A375 (cell line): Measurements from ENCODE around the gene TMEM200A. TPM values are rescaled to one million over a fixed set of nuclear protein-coding genes. Genes with fewer than 3 reads are reported as not detected.

Source experiments
- total RNA-seq: library from RNA; depleted of rRNA; stranded (reverse); fragments of >200 nt; shearing (Covaris generic); gene quantifications from 2 replicates; pipeline ENCODE4 v1.2.3, GENCODE V29; 2014; rRNA removed

Gene TMEM200A
- total RNA-seq, result 0.75 and 1.1 TPM in 2 replicates

DNA sequence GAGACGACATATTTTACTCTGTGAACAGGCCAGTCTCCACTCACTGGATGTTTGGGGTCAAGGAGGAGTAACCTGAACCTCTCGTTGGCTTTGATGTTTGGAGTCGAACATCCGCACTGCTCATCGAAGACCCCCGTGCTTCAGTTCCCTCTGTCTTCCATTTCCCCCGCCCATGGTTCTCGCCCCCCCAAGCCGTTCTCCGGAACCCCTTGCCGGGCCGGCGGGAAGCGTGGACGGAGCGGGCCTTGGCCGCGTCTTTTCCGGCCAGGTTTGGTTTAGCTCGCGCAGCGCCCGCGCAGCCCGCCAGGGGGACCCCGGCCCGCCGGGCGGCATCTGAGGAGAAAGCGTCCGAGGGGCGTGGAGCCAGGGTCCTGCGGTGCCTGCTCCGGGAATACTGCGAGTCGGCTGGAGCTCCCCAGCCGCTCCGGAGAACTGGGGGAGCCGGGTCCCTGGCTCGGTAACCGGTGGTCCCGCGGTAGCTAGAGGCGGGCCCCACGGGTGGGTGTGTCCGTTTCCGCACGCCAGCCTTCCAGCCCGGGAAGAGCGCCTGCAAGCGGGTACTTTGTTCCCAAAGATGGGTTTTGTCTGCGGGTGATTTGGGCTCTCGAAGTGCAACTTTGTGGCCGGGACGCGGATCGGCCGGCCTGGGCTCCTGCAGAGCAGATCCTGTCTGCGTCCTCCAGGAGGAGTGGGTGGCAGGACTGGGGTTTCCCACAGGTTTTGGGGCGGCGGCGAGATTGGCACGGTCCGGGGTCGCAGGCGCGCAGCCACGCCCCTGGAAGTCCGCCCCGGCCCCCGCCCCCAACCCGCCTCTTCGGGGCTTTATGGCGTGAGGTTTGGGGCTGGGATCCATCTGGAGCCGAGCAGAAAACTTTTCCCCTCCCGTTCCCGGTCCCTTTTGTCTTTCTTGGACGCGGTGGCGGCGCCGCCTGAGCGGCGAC lies at the start of gene TMEM200A:
TMEM200A (plus strand) TSS at position 852 of the 941 bp plus-strand sequence. CDS start 74,406 bp downstream, outside the sequence.

Other genes with a start within 250 kb of the TMEM200A start
- gene SAMD3, start 143.1 kb upstream of the TMEM200A start, total RNA-seq, result 0.19 and 0.64 TPM in 2 replicates